ENCODE data around the gene CAMTA1. TPM values are rescaled to one million over a fixed set of nuclear protein-coding genes. Genes with fewer than 3 reads are reported as not detected.
"Not testable (repeated sequence)": the region's sequence is repeated elsewhere in the genome, so short reads cannot be mapped to it uniquely, and the experiment has no call there.

CAMTA1 gene
- total RNA-seq, 4 donors from 2014 or later: 45.3 to 68.9 (median 62.0) TPM

DNA sequence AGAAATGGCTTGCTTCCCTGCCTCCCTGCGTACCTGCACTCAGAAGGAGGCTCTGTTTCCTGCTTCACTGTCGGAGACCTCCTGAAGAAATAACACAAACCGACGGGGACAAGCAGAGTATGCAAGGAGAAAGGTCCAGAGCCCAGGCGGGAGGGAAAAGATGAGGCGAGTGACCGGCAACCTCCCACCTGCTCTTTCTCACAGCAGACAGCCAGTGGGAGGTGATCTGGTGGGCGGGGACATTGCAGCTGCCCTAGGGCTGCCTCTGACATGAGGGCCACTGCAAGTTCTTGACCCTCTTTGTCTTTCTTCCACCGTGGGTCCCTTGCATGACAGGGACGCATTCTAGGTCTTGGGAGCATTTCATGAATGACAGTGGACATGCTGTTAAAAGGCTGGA, 368.2 kb downstream of the CAMTA1 start:
- ATAC-seq (ENCODE audit: low FRiP score) (no peak), DNase-seq (ENCODE audit: low spot score) (no peak)
- TF ChIP-seq, protein P1, sequence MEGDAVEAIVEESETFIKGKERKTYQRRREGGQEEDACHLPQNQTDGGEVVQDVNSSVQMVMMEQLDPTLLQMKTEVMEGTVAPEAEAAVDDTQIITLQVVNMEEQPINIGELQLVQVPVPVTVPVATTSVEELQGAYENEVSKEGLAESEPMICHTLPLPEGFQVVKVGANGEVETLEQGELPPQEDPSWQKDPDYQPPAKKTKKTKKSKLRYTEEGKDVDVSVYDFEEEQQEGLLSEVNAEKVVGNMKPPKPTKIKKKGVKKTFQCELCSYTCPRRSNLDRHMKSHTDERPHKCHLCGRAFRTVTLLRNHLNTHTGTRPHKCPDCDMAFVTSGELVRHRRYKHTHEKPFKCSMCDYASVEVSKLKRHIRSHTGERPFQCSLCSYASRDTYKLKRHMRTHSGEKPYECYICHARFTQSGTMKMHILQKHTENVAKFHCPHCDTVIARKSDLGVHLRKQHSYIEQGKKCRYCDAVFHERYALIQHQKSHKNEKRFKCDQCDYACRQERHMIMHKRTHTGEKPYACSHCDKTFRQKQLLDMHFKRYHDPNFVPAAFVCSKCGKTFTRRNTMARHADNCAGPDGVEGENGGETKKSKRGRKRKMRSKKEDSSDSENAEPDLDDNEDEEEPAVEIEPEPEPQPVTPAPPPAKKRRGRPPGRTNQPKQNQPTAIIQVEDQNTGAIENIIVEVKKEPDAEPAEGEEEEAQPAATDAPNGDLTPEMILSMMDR (IDR thresholded peaks at IDR 0.05): no peak

DNA sequence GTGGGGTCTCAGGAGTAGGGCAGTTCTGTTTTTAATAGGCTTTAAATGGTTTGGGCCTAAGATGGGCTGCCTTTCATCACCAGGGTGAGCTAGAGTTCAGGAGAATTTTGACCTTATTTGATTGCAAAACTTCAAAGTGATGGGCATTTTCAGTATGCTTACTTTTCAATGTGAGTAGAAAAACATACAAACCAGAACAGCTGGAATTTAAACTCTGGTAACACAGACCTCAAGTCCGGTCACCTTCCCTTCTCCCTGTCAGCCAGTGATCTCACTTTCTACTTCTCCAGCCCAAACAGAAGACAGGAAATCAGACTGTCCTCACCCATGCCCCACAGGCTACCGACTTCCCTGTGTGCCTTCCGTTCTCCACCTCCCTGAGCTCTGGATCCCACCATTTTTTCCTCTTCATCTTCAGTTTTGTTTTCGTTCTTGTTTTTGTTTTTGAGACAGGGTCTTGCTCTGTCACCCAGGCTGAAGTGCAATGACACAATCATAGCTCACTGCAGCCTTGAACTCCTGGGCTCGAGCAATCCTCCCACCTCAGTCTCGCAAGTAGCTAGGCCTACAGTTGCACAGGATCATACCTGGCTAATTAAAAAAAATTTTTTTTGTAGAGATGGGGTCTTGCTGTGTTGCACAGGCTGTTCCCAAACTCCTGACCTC, 374.0 kb downstream of the CAMTA1 start:
- TF ChIP-seq, protein P1 (IDR thresholded peaks at IDR 0.05): no peak
- no peak for ATAC-seq (ENCODE audit: low FRiP score)
- DNase-seq (ENCODE audit: low spot score): no peak

DNA sequence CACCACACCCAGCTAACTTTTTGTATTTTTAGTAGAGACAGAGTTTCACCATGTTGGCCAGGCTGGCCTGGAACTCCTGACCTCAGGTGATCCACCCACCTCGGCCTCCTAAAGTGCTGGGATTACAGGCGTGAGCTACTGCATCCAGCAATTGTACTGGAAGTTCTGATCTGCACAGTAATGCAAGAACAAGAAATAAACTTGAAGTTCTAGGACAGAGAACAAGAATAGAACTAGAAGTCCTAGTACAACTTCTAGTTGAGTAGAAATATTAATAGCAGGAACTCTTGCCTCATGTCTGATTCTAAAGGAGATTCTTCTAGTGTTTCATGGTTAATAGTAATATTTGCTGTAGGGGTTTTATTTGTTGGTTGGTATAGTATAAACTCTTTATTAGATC, 383.3 kb downstream of the CAMTA1 start:
- ATAC-seq (ENCODE audit: low FRiP score); DNase-seq (ENCODE audit: low spot score): not testable (repeated sequence)

DNA sequence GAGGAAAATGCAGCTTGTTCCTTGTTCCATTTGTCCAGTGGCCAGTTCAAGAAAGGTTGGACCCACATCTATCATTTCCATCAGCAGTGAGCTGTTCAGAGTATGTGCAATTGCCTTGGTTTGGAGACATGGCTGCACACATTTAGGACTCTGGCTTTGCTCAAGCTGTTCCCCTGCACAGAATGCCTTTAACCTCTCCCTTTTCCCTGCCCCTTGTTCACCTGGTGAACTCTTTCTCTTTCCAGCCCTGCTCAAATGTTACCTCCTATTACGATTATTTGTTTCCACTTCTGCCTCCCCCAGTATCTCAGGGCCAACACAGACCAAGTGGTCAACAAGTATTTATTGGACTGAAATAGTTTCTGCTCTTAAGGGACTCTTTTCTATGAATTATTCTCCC, 385.9 kb downstream of the CAMTA1 start:
- no peak for ATAC-seq (ENCODE audit: low FRiP score)

DNA sequence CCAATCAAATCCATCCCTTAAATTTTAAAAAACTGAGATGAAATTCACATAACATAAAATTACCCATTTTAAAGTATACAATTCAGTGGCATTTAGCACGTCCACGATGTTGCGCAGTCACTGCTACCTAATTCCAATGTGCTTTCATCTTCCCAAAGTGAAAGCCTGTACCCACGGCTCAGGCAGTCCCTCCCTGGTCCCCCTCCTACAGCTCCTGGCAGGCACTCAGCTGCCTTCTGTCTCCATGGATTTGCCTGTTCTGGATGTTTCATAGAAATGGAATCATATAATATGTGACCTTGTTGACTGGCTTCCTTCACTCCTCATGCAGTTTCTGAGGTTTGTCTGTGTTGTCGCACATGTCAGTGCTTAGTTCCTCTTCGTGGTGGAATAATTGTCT, 386.3 kb downstream of the CAMTA1 start:
- TF ChIP-seq, protein P1 (IDR thresholded peaks at IDR 0.05): no peak
- no peak for ATAC-seq (ENCODE audit: low FRiP score)
- no peak for DNase-seq (ENCODE audit: low spot score)

More for the DNA sequence above, 385.9 kb downstream of the CAMTA1 start:
- TF ChIP-seq, protein P1 (IDR thresholded peaks at IDR 0.05): no peak
- no peak for DNase-seq (ENCODE audit: low spot score)

DNA sequence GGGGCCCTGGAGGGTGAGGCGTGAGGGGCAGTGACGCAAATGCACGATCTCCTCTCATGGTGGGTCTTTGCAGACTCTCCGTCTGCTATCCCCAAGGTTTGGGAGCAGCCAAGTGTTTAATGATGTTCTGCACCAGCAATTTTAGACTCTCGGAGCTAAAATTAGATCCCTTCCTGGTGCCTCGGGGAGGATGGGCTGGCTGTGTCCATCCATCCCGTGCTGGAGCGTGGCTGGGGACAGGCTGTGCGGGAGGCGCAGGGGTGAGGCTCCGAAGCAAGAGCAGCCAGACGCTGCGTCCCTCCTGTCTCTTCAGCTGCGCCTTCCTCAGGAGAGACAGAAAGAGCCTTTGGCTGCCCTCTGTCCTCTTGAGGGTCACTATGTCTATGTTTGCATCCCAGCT, 387.6 kb downstream of the CAMTA1 start:
- TF ChIP-seq, protein P1 (IDR thresholded peaks at IDR 0.05): no peak
- DNase-seq (ENCODE audit: low spot score): no peak
- no peak for ATAC-seq (ENCODE audit: low FRiP score)

DNA sequence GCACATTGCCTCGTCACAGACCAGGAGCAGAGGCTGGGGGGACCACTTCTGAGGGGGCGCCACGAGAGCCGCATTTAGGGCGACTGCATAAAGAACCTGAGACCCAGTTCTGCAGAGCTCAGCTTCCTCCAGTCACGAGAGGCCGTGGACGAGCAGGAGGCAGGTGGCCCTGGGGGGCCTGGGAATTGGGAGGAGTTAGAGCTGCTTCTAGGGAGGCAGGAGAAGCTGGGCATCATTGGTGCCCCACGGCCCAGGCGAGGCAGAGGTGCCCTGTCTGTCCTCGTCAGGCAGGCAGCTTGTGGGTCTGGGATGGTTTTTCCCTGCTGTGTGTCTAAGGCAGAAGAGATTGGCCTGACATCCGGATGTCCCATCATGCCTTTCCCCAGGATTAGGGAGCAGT, 389.3 kb downstream of the CAMTA1 start:
- DNase-seq (ENCODE audit: low spot score): no peak
- TF ChIP-seq, protein P1 (IDR thresholded peaks at IDR 0.05): no peak

More for the DNA sequence above, 389.3 kb downstream of the CAMTA1 start:
- ATAC-seq (ENCODE audit: low FRiP score): no peak

All from omental fat pad (tissue), 4 donors.